Spleen (tissue), 11 donors: ENCODE results near the gene CHMP5. TPM values are rescaled to one million over a fixed set of nuclear protein-coding genes. Genes with fewer than 3 reads are reported as not detected.

Experiments
- DNase-seq: peaks from one replicate; pipeline ENCODE4 v3.0.0-alpha.2; 2020
- H3K27ac ChIP-seq, 8 donors: fragments of 200-600 bp; sonication (generic) in 7 of 8; 1 replicate in 4 of 8; 2 replicates in 4 of 8; pipeline versions ENCODE4 v1.5.0 to v1.8.0; 2016 to 2021; ENCODE audit warnings: inconsistent platforms in 4 of 8, mild to moderate bottlenecking in 4 of 8, moderate library complexity in 1 of 8
- H3K27me3 ChIP-seq, 7 donors: fragments of 200-600 bp; sonication (generic) in 6 of 7; replicated peaks in 1 of 7; 1 replicate in 4 of 7; 2 replicates in 3 of 7; pipeline versions ENCODE4 v1.5.0 to v1.8.0; 2016 to 2021; ENCODE audit warnings: inconsistent platforms in 3 of 7, mild to moderate bottlenecking in 1 of 7
- H3K36me3 ChIP-seq, 6 donors: fragments of 200-600 bp; sonication (generic) in 5 of 6; 1 replicate in 4 of 6; 2 replicates in 2 of 6; pipeline versions ENCODE4 v1.5.0 to v1.8.0; 2016 to 2021; ENCODE audit warnings: inconsistent platforms in 2 of 6
- H3K4me1 ChIP-seq, 6 donors: fragments of 200-600 bp; sonication (generic) in 5 of 6; 1 replicate in 3 of 6; 2 replicates in 3 of 6; pipeline versions ENCODE4 v1.5.0 to v1.8.0; 2016 to 2021; ENCODE audit warnings: inconsistent platforms in 3 of 6
- H3K4me3 ChIP-seq, 8 donors: fragments of 200-600 bp; sonication (generic) in 7 of 8; 1 replicate in 4 of 8; 2 replicates in 4 of 8; pipeline versions ENCODE4 v1.5.0 to v1.8.0; 2016 to 2021; ENCODE audit warnings: inconsistent platforms in 4 of 8, mild to moderate bottlenecking in 4 of 8, moderate library complexity in 2 of 8
- H3K9me3 ChIP-seq, 8 donors: fragments of 200-600 bp; sonication (generic) in 7 of 8; 1 replicate in 4 of 8; 2 replicates in 4 of 8; pipeline versions ENCODE4 v1.5.0 to v1.8.0; 2016 to 2021; ENCODE audit warnings: inconsistent platforms in 4 of 8
- POLR2A ChIP-seq, 3 donors: fragments of 450-650 bp; IDR thresholded peaks; one replicate each; pipeline ENCODE4 v1.5.1; 2017; ENCODE audit warnings: antibody characterized with exemption in 3 of 3, mild to moderate bottlenecking in 1 of 3
- POLR2AphosphoS5 ChIP-seq, 3 donors: sonication (generic); formaldehyde crosslinking; IDR thresholded peaks; one replicate each; pipeline ENCODE4 v1.5.1; 2017; ENCODE audit warnings: antibody characterized with exemption in 3 of 3
- WGBS, 5 donors: extraction: QIAGEN DNeasy Blood & Tissue Kit in 3 of 5; methylation state at CpG; one replicate each; pipeline versions ENCODE4 v1.1.5 to v1.1.7; 2013 to 2018; 5-methylcytosine and 5-hydroxymethylcytosine counted together
- intact Hi-C: fragments of 100-400 bp; cut with DNase I; formaldehyde crosslinking; loops from one replicate; pipeline ENCODE4 v1.15.0; 2023; ENCODE audit warnings: low total_unique reads
- polyA plus RNA-seq, 3 donors: library from polyadenylated mRNA; stranded (reverse); fragments of 200-250 nt; gene quantifications; one replicate each; pipeline ENCODE4 v1.2.1, GENCODE V29; 2013
- total RNA-seq, 7 donors: library from RNA; depleted of rRNA in 3 of 7; stranded (reverse); fragments of >200 nt in 3 of 7; fragmentation: NEBNext Ultra II Directional in 4 of 7; extraction: Animal tissue kit (Norgen Biotek cat#: 25700) in 4 of 7; gene quantifications; one replicate each; pipeline versions ENCODE4 v1.1.0 to v1.2.1, GENCODE V29; 2016 to 2021
- TF ChIP-seq, protein P1 (sequence below), 11 experiments: fragments of 200-600 bp in 7 of 11; fragments of 450-650 bp in 4 of 11; sonication (generic) in 4 of 11; IDR thresholded peaks in 8 of 11; conservative IDR thresholded peaks in 3 of 11; 1 replicate in 7 of 11; 2 replicates in 4 of 11; pipeline versions ENCODE4 v1.4.0 to v1.8.0; 2016 to 2021; ENCODE audit warnings: antibody characterized with exemption in 11 of 11, inconsistent platforms in 4 of 11, mild to moderate bottlenecking in 1 of 11
- donor health status: healthy with polysubstance abuse.
- donor health status: DM: no; HTN: no; CAD: no; lungs with moderate emphysema.
- donor health status: DM: no; HTN: no; CAD: no.
- donor health status: Bipolar disorder and iron deficiency.
- donor health status: healthy.
- donor health status: DM: no; HTN: no; CAD: no.
- donor health status: DM: yes; HTN: yes; CAD: no.

CHMP5 gene
- total and polyA plus RNA-seq, 10 donors = 43.6 to 75.9 (median 54.8) TPM

DNA sequence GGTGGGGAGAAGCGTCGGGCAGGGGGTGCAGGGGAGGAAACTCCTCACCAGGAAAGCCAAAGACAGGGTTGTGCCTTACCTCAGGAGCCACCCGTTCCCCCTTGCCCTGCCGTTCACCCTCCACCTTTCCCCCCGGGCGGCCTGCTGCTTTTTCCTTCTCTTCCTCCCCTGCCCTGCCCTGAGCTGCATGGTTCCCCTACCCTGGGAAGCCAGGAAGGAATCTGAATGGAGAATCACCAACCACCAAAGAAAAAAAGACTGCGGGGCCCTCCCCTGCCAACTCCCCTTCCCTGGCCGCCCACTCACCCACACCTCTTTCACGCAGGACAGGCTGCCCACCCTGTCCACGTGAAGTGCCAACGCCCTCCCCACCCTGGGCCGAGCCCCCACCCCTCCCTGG is 24.6 kb downstream of the CHMP5 start:
- H3K27ac ChIP-seq = peak overlapping the region; percentile 96 to 100 (median 98)
- H3K4me1 ChIP-seq = peaks cover 14 to 79% (median 56%) of the 10 kb centered on the region in 6 donors
- TF ChIP-seq, protein P1, sequence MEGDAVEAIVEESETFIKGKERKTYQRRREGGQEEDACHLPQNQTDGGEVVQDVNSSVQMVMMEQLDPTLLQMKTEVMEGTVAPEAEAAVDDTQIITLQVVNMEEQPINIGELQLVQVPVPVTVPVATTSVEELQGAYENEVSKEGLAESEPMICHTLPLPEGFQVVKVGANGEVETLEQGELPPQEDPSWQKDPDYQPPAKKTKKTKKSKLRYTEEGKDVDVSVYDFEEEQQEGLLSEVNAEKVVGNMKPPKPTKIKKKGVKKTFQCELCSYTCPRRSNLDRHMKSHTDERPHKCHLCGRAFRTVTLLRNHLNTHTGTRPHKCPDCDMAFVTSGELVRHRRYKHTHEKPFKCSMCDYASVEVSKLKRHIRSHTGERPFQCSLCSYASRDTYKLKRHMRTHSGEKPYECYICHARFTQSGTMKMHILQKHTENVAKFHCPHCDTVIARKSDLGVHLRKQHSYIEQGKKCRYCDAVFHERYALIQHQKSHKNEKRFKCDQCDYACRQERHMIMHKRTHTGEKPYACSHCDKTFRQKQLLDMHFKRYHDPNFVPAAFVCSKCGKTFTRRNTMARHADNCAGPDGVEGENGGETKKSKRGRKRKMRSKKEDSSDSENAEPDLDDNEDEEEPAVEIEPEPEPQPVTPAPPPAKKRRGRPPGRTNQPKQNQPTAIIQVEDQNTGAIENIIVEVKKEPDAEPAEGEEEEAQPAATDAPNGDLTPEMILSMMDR (IDR thresholded peaks at IDR 0.05 in 8 of 11, conservative IDR thresholded peaks at IDR 0.05 in 3 of 11) = no peak
- TF ChIP-seq POLR2AphosphoS5 (IDR thresholded peaks at IDR 0.05) (no peak), POLR2A (IDR thresholded peaks at IDR 0.05) (no peak)
- no peaks in the 10 kb centered on the region for H3K27me3 ChIP-seq
- intact Hi-C loops = loop anchor here (10.0 kb wide), 1 partner anchor 175 kb away; no protein-coding TSS in a partner anchor
- peak; percentile 84 for DNase-seq
- WGBS, 5 donors = 2 to 5% (median 4%) methylated on average over 9 to 12 of the region's 12 CpGs
- peaks cover 0 to 36% (median 3%) of the 10 kb centered on the region in 6 donors for H3K36me3 ChIP-seq
- no peaks in the 10 kb centered on the region for H3K9me3 ChIP-seq
- peak overlapping the region in 7 of 8 donors; percentile 61 to 92 (median 75) for H3K4me3 ChIP-seq

DNA sequence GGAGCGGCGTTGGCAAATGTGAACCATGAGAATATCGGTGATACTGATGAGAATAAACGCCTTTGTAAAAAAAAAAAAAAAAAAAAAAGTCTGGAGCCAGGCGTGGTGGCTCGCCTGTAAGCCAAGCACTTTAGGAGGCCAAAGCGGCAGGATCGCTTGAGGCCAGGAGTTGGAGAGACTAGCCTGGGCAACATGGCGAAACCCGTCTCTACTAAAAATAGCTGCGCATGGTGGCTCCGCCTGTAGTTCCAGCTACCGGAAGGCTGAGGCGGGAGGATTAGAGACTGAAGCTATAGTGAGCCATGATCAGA is 25.0 kb downstream of the CHMP5 start:
- 0 to 3% (median 0%) methylated on average over 14 of the region's 14 CpGs for WGBS, 5 donors
- peaks cover 0 to 40% (median 4%) of the 10 kb centered on the region in 6 donors for H3K36me3 ChIP-seq
- peak overlapping the region; percentile 61 to 92 (median 75) for H3K4me3 ChIP-seq
- DNase-seq = no peak
- peak overlapping the region; percentile 96 to 100 (median 98) for H3K27ac ChIP-seq
- TF ChIP-seq POLR2A (IDR thresholded peaks at IDR 0.05) = no peak
- TF ChIP-seq POLR2AphosphoS5 (IDR thresholded peaks at IDR 0.05) = no peak
- TF ChIP-seq, protein P1 (IDR thresholded peaks at IDR 0.05 in 8 of 11, conservative IDR thresholded peaks at IDR 0.05 in 3 of 11) = no peak
- H3K4me1 ChIP-seq = peaks cover 17 to 83% (median 60%) of the 10 kb centered on the region in 6 donors
- no peaks in the 10 kb centered on the region for H3K27me3 ChIP-seq
- intact Hi-C loops = loop anchor here (10.0 kb wide), 1 partner anchor 175 kb away; no protein-coding TSS in a partner anchor
- H3K9me3 ChIP-seq = no peaks in the 10 kb centered on the region

DNA sequence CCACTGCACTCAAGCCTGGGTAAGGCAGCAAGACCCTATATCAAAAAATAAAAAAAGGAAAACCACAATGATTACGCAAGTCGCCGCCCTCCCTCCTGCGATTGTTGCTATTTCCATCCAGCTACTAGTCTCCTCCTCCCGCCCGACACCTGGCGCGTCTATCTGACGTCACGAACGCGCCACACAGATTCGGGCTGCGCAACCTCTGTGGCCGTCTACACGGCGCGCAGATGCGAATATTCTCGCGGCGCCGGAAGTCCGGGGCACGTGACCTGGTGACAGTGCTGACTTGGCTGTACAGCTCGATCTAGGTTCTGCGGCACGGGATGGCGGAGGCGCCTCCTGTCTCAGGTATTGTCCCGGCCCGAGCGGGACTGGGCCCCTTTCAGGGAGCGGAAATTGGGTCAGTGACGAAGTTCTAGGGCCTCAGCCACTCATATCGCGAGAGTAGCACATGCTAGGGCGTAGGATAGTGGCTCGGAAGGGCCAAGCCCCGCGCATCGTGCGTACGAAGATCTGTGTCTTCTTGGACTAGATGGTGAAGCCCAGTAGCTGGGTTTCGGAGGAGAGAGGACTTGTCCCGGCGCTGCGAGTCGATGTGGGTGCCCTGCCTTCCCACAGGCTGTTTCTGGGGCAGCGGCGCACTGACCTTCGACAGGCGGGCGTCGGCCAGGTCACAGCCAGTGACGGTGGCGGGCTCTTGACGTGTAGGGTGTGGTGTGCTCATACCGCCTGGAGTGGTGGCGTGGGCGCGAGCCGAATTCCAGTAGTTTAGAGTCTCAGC is 25.6 kb downstream of the CHMP5 start, which contains the start of gene NFX1:
Gene NFX1 (plus strand): TSS at position 270 of the 784 bp plus-strand sequence. CDS start 57 bp downstream, at position 327.
- 0% methylated on average over 36 to 63 of the region's 63 CpGs for WGBS, 5 donors
- Histone ChIP-seq H3K9me3 (no peaks in the 10 kb centered on the region), H3K36me3 (peaks cover 0 to 42% (median 8%) of the 10 kb centered on the region in 6 donors), H3K4me1 (peaks cover 23 to 88% (median 65%) of the 10 kb centered on the region in 6 donors), H3K27me3 (no peaks in the 10 kb centered on the region), H3K27ac (peak within 1 kb of the TSS; percentile 96 to 100 (median 98)), H3K4me3 (peak within 1 kb of the TSS; percentile 61 to 92 (median 75))
- intact Hi-C loops = no loop called here
- DNase-seq = peak; percentile 100
- TF ChIP-seq, protein P1 (IDR thresholded peaks at IDR 0.05 in 8 of 11, conservative IDR thresholded peaks at IDR 0.05 in 3 of 11) = peak in 3 of 11 experiments; percentile 9 to 50 (median 23)
- TF ChIP-seq POLR2AphosphoS5 (IDR thresholded peaks at IDR 0.05) (peak; percentile 99 to 100 (median 99)), POLR2A (IDR thresholded peaks at IDR 0.05) (peak; percentile 73 to 93 (median 93))

DNA sequence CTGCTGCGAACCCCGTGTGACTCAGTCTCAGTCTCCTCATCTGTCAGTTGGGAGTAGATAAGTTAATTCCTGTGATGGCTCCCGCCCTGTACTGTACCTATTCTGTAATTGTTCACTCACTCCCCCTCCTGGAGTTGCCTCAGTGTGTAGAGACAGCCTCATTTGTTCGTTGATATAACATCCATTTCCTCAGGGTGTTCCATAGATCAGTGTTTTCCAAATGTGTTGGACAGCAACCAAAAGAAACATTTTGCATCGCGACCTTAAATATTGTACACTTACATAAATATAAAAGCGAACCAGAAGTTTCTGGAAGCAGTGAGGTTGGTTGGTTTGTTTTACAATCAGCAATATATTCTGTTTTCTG is 26.2 kb downstream of the CHMP5 start:
- intact Hi-C loops = no loop called here
- Histone ChIP-seq H3K4me1 (peaks cover 26 to 88% (median 71%) of the 10 kb centered on the region in 6 donors), H3K36me3 (peaks cover 0 to 43% (median 11%) of the 10 kb centered on the region in 6 donors), H3K9me3 (no peaks in the 10 kb centered on the region), H3K4me3 (peak overlapping the region; percentile 61 to 92 (median 75)), H3K27me3 (no peaks in the 10 kb centered on the region), H3K27ac (peak overlapping the region; percentile 96 to 100 (median 98))
- WGBS, 5 donors = 22 to 29% (median 24%) methylated on average over 7 of the region's 7 CpGs
- TF ChIP-seq, protein P1 (IDR thresholded peaks at IDR 0.05 in 8 of 11, conservative IDR thresholded peaks at IDR 0.05 in 3 of 11) = no peak
- TF ChIP-seq POLR2A (IDR thresholded peaks at IDR 0.05) = no peak
- no peak for TF ChIP-seq POLR2AphosphoS5 (IDR thresholded peaks at IDR 0.05)
- no peak for DNase-seq
